ENCODE results near the gene MAD1L1.

Gene MAD1L1

DNA sequence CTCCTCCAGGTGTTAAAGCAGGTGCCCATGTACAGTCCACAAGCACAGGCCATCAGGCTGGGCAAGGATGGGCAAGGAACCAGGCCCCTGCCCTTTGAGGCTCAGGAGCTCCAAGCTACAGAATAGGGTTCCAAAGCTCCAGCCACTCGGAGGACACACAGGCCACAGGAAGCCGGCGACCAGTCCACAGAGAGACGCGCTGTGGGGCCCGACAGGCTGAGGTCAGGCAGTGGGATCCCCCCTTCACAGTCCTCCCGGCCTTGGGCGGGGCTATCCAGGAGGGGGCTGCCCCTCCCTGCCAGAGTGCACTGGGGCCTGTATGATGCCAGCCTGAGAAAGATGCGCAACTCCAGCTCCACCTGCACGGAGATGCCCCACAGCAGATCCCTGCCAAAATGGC lies 34.0 kb downstream of the MAD1L1 start:
- no peak for DNase-seq

DNA sequence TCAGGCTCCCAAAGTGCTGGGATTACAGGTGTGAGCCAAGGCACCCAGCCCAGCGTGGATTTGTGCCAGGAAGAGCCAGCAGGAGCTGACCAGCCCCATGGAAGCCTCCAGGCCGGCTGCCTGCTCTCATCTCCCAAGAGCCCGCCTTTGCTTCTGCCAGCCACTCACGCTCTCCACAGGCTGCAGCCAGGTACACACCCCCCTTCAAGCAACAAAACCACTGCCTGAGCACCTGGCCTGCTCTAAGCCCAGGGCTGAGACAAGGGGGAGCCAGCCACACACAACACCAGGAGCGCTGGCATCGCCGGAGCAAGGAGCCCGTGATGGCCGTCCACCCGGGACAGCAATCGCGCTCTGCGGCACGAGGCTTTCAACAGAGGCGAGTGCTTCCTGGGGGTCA lies 34.5 kb downstream of the MAD1L1 start:
- no peak for DNase-seq

DNA sequence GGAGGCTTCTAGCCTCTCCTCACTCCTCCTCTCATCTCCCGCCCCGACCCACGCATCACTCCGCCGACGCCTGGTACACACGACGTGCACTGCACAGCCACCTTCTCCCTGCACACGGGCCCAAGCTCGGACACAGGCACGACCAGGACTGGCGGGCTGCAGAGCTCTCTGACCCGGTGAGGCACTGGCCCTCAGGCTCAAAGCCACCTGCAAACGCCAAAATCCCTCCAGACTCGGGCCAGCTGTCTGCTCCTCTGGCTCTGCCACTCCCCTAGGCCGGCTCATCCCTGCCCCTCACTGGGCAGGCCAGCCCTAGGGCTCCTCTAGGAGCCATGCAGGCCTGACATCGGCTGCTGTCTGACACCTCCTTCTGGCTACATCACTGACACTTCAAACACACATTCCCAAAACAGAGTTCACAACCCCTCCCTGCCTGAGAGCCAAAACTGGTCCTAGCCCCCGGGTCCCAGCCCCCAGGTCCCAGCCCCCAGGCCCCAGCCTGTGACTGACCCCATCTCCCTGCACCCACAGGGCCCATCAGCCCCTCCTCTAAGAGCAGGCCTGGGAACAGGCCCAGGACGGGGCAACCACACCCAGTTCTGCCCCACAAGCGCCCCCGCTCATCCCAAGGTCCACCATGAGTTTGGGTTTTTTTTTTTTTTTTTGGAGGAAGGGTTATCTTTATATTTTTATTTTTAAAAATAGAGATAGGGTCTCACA lies 35.1 kb downstream of the MAD1L1 start:
- DNase-seq = no peak

DNA sequence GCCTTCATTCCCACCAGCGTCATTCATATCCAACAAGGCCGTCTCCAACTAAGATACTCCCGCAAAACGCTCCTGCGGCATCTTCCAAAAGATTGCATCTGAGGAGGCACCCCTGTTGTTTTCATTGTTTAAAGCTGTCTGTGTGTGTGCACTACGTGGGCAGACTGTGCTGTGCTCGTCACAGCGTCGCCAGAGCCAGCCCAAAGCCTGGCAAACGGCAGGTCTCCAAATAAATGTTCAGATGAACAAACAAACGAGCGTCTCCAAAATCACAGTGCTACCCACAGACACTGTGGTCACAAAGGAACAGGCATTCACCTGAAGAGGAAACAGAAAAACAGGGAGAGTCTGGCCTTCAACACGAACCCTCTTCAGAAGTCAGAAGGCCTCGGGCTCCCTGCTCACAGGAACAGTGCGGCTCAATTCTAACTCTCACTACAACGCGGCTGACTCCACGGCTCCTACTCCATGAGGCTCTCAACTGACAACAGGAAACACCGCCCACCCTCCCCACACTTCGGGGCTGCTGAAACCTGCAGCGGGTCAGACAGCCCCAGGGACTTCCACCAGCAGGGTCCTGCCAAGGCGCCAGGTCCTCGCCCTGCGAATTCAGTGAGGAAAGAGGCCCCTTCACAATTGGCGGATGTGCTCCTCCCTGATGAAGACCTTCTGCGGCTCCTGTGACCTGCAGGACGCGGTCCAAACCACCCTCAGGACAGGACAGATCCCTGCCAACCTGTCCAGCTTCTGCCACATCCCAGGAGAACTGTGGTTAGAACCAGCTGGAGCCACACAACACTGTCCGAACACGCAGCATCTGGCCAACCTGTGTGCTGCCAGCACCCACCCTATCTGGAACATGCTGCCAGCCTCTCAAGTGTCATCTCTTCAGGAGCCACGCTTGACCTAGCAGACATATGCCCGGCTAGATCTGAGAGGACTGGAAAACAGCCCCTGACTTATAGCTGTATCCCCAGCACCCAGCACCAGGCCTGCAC lies 36.1 kb downstream of the MAD1L1 start:
- DNase-seq = no peak

DNA sequence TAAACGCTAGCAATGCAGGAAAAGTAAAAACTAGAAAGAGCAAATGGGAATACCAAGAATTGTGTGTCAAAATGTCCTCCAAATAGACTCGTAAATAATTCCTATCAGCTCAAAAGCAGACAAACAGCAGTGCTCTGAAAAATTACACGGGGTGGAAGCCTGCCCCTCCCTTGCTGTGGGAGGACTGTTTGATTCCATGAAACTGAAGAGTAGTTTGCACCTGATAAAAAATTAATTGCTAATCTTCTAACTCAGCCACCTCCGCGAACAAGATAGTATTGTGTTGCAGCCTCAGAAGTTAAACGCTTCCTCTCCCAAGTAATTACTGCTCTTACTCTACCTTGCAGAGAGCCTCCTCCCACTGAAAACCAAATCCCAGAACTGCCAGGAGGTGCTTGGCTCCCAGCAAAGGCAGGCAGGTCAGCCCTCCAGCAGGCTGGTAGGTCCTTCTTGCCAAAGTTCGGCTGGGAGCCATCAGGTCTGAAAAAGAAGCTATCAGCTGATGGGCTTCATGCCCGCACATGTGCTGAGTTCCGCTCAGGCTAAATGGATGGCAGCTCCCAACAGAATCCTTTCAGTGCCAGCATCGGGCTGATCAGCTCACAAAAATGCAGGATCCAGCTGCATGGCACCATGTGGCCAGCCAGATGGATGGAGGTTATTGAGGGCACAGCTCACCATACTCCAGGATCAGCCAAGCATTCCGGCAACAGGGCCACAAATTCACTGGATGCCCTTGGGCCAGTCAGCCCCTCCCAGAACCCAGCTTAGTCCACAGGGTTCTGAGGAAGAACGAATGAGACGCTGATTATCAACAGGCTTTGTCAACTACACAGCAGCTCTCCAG lies 37.1 kb downstream of the MAD1L1 start:
- no peak for DNase-seq

DNA sequence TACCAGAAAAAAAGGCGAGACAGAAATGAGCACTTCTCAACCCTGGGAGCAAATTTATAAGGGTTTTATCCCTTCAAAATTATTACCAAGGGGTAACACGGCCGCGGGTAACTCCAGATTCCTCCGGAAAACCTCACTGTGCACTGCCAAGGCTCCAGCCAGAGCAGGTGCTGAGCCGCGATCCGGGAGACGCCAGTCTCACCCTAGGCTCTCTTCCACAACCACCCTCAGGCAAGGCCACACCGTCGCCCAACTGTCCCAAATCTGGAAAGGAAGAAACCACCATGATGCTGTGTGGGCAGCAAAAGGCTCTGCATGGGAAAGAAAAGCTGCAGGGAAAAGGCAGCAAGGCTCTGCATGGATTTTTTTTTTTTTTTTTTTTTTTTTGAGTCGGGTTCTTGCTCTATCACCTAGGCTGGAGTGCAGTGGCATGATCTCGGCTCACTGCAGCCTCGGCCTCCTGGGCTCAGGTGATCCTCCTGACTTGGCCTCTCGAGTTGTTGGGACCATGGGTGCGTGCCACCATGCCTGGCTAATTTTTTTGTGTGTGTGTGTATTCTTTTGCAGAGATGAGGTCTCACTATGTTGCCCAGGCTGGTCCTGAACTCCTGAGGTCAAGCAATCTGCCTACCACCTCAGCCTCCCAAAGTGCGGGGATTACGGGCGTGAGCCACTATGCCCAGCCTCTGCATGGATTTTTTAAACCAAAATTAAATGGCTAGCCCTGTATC lies 39.0 kb downstream of the MAD1L1 start:
- DNase-seq = no peak

DNA sequence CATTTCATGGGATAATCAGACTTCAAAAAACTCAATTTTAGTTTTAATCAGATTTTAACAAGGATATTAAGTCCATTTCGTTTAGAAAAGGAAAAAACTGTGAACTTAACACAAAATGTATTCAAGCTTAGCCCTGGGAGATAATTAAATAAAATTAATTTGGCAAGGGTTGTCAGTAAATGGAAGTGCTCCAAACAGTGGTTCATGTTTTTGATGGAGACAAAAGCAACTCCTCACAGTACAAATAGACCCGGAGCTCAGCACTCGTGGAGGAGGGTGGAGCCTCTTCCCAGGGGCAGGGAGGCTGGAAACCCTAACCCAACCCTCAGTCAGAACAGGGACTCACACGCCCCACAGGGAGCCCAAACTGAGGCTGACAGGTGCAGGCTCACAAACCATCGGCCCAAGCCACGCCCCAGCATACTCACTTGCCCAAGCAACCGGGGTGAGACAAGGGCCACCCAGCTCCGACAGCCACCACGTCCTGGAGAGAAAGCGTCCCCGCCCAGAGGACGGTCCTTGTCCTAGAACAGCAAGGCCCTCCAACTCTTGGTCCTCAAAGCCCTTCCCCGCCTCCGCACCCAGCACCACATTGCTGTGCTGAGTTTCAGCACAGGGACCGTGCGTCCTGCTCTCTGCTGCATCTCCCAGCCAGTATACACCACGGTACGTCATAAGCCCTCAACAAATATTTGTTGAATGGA lies 39.8 kb downstream of the MAD1L1 start:
- no peak for DNase-seq

DNA sequence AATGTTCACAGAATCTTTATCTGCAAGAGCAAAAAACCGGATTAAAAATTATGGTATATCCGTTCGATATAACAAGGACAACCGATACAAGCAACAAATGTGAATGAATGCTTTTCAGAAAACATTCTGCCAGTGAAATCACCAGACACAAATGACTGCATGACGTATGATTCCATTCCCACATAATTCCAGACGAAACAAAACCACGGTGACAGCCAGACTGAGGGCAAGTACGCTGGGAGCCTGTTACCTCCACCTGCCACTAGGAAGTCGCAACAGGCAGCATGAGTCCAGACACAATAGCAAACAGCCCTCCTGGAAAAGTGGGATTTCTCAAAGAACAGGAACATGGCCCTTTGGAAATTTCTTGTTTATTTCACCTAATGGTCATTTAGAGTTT lies 41.7 kb downstream of the MAD1L1 start:
- DNase-seq = no peak

DNA sequence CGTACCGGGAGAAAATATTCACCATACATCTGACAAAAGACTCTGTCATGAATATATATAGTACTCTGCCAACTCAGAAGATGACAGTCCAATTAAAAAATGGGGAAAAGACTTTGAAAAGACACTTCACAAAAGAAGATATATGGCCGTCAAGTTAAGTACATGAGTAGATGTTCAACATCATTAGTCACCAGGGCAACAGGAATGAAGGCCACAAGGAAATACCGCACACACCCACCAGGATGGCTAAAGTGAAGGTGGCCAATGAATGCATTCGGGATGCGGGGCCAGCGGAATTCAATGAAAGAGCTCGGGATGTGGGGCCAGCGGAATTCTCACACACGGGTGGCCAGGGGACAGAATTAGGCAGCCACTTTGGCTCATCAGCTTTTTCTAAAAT lies 42.2 kb downstream of the MAD1L1 start:
- DNase-seq = no peak

DNA sequence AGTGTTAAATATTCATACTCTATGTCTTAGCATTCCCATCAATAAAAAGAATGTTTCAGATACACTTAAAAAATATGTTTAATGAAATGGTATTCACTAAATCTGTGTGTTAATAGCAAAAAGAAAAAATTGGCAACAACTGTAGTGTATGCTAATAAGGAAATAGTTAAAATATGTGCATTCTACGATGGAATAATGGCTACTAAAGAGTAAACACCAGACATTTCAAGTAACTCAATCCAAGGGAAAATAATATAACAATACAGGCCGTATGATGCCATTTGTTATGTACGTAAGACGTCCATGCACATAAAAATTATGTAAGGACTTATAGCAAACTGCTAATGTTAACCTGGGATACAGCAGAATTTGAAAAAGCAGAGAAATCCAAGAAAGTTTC lies 46.6 kb downstream of the MAD1L1 start:
- DNase-seq = no peak

DNA sequence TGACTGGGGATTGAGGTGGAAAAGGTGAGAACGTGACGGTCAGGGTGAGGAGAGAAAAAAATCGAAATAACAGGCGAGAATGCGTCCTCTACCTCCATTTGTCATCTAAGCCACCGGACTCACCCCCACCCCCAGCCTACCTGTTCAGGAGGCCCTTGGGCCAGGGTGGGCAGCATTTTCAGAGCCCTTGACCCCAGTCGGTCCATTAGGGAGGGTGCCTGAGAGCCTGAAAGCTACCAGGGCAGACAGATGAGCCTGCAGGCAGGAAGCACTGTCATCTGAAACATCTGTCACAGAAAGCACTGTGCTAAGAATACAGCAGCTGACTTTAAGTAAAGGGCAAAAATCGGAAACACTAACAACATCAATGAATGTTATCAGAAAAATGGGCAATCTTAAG lies 47.0 kb downstream of the MAD1L1 start:
- no peak for DNase-seq

DNA sequence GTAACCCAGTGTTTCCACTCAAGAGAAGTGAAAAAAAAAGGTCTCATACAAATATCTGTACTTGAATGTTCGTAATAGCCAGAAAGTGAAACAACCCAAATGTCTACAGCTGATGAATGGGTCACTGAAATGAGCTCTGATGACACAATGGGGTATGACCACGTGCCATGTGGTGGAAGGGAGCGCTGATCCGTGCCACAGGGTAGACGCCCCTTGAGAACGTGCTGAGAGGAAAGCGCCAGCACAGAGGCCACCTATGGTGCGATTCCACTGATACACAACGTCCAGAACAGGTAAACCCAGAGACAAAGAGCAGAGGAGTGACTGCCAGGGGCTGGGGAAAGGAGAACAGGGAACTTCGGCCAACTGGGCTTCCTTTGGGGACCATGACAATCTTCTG lies 50.3 kb downstream of the MAD1L1 start:
- DNase-seq = no peak

DNA sequence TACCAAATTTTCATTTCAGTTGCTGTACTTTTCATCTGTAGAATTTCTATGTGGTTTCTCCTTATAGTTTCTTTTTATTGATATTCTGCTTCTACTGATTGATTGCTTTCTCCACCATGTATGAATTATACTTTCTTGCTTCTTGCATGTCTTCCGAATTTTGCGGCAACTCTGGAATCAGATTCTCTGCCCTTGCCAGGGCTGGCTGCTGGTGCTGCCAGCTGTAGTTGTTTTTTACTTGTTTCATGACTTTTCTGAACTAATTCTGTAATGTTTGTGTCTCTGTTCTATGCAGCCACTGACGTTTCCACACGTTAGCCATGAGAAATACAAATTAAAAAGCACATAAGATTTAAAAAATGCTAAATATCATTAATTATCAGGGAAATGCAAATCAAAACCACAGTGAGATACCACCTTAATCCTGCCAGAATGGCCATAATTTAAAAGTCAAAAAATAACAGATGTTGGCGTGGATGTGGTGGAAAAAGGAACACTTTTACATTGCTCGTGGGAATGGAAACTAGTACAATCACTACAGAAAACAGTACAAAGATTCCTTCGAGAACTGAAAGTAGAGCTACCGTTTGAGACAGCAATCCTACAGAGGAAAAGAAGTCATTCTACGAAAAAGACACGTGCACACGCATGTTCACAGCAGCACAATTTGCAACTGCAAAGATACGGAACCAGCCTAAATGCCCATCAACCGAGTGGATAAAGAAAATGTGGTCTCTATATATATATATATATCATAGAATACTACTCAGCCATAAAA lies 51.5 kb downstream of the MAD1L1 start:
- DNase-seq = no peak

DNA sequence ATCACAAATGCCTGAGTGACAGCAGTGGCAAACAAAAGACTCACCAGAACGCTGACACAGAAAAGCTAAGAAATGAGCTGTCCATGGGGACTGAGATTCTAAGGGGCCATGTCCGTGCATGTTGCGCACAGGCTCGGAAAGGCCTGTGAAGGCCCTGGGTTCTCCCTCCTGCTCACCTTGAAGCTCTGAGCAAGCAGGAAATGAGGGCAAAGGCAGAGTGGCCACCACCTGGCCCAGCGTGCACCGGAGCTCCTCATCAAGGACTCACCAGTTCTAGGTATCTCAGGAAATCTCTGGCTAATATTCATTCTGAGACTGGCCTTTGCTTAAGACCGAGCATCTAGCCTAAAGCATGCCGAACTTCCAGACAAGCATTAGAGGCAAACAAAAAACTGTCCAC lies 52.7 kb downstream of the MAD1L1 start:
- DNase-seq = no peak

DNA sequence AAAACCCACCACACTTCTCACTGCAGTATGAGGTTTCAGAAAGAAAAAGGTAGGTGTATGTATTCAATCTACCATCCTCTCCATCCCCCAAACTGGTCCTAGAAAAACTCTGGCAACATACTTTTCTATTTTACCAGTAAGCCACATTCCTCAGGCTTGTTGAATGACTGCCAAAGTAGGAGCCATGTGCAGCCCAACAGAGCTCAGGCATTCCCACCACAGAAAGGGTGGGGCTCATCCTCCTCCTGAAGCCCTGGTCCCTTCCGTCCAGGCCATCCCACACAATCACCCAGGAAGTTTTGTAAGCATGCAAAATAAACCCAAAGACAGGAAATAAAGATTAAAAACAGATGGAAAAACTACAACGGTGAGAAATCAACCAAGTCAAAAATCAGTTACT lies 57.2 kb downstream of the MAD1L1 start:
- no peak for DNase-seq

DNA sequence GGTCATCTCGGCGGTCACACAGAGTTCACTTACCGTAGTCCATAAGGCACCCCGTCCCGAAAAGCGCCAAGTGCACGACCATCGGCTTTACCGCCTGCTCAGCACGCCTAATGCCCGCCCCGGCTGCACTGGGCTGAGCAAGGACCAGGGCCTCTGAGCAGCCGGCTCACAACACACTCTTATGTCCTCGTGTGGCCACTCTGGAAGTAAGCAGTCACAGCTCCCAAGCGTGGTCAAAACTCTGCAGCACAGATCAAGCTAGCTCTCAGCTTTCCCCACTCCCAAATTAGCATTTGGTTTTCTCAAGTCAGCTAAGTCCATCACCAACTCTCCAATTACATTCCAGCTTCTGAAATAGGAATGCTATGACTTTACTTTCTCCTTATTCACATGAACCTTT lies 57.7 kb downstream of the MAD1L1 start:
- DNase-seq = no peak

DNA sequence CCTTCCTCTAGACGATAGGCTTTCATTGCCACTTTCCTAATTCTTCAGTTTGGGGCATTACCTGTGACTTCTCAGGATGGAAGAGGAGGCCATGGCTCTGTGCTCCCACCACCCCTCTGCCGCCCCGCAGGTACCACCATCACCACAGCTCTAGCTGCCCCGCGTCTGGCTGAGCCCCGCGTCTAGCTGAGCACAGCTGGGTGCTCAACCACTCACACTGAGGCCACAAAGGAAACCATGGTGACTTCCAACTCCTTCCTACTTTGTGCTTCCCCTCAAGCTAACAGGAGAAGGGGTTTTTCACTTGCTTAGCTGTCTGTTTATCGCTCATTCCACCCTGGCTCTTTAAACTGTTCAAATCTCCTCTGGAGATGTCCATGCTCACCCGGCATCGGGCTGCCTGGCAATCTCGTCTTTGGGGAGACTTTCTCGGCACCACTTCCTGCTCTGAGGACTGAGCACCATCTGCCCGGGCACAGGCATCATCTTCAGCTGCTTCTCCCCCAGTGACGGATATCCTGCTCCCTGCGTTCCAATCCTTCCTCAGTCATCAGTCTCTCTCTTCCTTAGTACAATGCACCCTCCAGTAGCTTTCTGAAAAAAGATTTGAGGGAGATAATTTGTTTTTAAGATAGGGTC lies 59.4 kb downstream of the MAD1L1 start:
- no peak for DNase-seq

DNA sequence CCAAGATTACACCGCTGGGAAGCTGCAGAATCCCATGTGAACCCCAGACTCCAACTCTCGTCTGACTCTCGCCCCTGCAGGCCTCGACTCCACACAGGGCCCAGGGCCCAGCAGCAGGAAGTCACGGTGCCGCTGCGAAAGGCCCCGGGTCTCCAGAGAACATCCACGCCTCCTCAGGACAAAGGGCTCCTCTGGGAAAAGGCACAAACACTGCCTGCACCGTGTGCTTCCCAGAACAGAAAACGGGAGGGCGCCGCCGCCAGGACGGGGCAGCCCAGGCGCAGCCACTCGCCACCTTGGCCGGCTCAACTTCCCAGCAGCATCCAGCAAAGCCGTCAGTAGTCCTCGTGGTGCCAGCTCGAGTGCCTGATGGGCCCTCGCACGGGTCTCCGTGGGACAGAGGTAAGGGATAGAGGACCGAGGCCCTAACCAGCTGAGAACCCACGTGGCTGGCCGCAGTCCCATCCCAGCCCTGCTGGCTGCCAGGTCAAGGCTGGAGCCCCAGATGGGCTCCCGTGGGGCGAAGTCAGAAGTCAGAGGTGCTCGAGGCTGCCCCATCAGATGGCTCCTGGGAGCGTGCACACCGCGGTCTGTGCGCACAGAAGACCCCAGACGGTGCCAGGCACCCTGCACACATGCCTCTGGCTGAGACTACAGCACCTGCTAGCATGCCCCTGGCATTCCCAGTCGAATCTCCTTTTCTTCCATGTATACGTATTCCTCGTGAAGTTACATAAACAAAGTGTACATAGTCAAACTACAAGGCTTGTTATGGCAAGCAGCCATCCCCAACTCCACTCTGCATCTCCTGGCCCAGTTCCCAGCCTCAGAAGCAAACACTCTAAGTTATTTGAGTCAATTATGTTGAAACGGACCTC lies 60.2 kb downstream of the MAD1L1 start:
- DNase-seq = no peak

DNA sequence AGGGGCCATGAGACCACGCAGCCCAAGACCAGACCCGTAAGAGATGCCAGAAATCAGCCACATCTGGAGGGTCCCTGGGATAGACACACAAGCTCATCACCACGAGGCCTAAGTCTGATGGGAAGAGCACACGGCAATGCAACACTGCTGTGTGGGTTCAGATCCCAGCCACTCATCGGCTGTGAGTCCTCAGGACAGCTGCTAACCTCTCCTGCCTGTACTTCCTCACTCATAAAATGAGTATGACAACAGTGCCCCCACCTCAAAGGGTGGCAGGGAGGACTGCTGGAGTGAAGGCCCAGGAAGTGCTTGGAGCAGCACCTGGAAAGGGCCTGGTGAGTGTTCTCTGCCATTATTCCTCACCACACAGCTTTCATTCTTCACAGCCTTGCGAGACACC lies 60.9 kb downstream of the MAD1L1 start:
- no peak for DNase-seq

Measured in CD4-positive, alpha-beta T cell treated with Interleukin-4 for 1 hour (primary cell).